ENCODE results near the gene ABR.

DNA sequence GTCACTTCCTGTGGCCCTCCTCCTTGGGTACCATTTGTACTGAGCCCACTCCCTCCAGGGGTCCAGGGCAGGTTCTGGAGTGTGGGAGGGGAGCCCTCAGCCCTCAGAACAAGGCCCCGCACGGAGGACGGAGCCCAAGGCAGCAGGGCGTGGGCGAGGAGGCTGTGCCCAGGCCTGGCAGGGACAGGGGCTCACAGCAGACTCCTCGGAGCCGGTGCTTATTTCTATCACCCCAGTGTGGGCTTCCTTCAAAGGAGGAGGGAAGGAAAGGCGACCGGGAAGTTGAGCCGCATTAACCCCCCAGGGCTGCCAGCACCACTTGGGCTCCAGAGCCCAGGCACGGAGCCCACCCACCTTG lies 54.0 kb downstream of the ABR start:
- TF ChIP-seq, protein P1, sequence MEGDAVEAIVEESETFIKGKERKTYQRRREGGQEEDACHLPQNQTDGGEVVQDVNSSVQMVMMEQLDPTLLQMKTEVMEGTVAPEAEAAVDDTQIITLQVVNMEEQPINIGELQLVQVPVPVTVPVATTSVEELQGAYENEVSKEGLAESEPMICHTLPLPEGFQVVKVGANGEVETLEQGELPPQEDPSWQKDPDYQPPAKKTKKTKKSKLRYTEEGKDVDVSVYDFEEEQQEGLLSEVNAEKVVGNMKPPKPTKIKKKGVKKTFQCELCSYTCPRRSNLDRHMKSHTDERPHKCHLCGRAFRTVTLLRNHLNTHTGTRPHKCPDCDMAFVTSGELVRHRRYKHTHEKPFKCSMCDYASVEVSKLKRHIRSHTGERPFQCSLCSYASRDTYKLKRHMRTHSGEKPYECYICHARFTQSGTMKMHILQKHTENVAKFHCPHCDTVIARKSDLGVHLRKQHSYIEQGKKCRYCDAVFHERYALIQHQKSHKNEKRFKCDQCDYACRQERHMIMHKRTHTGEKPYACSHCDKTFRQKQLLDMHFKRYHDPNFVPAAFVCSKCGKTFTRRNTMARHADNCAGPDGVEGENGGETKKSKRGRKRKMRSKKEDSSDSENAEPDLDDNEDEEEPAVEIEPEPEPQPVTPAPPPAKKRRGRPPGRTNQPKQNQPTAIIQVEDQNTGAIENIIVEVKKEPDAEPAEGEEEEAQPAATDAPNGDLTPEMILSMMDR (IDR thresholded peaks at IDR 0.05; ENCODE audit: low read length) = no peak
- TF ChIP-seq EZH2 (optimal IDR thresholded peaks at IDR 0.05; ENCODE audit: low read depth, low read length) = no peak

All from MM.1S (cell line).